LNCaP clone FGC (cell line): ENCODE measurements around the gene CDKAL1.

Experiments used
- DNase-seq: peaks from one replicate; pipeline ENCODE4 v3.0.0-alpha.2; 2011; ENCODE audit warnings: low read depth
- H3K4me3 ChIP-seq: 2 replicates; pipeline ENCODE4 v1.5.1; 2011; ENCODE audit warnings: mild to moderate bottlenecking, low read depth, low read length, control low read depth
- CTCF ChIP-seq: IDR thresholded peaks from 2 replicates; pipeline ENCODE4 v1.5.1; 2012; ENCODE audit warnings: mild to moderate bottlenecking; ENCODE audit not compliant: control insufficient read depth, insufficient read depth; ENCODE audit errors: extremely low read depth

The CDKAL1 gene

GRCh38 chr6:21123507-21124436 lies 589.5 kb downstream of the CDKAL1 start:
- H3K4me3 ChIP-seq = no peak overlapping the region
- DNase-seq = no peak
- no peak for TF ChIP-seq CTCF

GRCh38 chr6:21128601-21129000 lies 594.3 kb downstream of the CDKAL1 start:
- TF ChIP-seq CTCF = no peak
- no peak for DNase-seq
- H3K4me3 ChIP-seq = no peak overlapping the region

- DNase-seq = no peak
- H3K4me3 ChIP-seq = no peak overlapping the region
- TF ChIP-seq CTCF = no peak
Measured at GRCh38 chr6:21131406-21131805, 597.1 kb downstream of the CDKAL1 start.

GRCh38 chr6:21132446-21132845 lies 598.2 kb downstream of the CDKAL1 start:
- no peak for TF ChIP-seq CTCF
- no peak overlapping the region for H3K4me3 ChIP-seq
- DNase-seq = no peak

GRCh38 chr6:21132856-21133838 lies 598.9 kb downstream of the CDKAL1 start:
- no peak for TF ChIP-seq CTCF
- no peak overlapping the region for H3K4me3 ChIP-seq
- DNase-seq = no peak

- no peak overlapping the region for H3K4me3 ChIP-seq
- no peak for DNase-seq
- no peak for TF ChIP-seq CTCF
Measured at GRCh38 chr6:21133901-21134300, 599.6 kb downstream of the CDKAL1 start.
